HG03280 (cell line): Measurements from ENCODE around the gene SLC1A7.

Experiments used
- ATAC-seq: cut with Tn5 transposase; IDR thresholded peaks from one replicate; pipeline ENCODE4 v1.9.1; 2021; ENCODE audit warnings: mild to moderate bottlenecking, moderate library complexity; ENCODE audit not compliant: unreplicated experiment

SLC1A7 gene

GRCh38 chr1:53134042-53134485, 8.4 kb downstream of the SLC1A7 start:
- no peak for ATAC-seq

- no peak for ATAC-seq
These were observed 9.0 kb downstream of the SLC1A7 start for GRCh38 chr1:53133261-53134041.

- ATAC-seq, result no peak
These were observed 10.3 kb downstream of the SLC1A7 start for GRCh38 chr1:53132176-53132575.

- no peak for ATAC-seq
These were observed 10.9 kb downstream of the SLC1A7 start for GRCh38 chr1:53131590-53131938.

DNA sequence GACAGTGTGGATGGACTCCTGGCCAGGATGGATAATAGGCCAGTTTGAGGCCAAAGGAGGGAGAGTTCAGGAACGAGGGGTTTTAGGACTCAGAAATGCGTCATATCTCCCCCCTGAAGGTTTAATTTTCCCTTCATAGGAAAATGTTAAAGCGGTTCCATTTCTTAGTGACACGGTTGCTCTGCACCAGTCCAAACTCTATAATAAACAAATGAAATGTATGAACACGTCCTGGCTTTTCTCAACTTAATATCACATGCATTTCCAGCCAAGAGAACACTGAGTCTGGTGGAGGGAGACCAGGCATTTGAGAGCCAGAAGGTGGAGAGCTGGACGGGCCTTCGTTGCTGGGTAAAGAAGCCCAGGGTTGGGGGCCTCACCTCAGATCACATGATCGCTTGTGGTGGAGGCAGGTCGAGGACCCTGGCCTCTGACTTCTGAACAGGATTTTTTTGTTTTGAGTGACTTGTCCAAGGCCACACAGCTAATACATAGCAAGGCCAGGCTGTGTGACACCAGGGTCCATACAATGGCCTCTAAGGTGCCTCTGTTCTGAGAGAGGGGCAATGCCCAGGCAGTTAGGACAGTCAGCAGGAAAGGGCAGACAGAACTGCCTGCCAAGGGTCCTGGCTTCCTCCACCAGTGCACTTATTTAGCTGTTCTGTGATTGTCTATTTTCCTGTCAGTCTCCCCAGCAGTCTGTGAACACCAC, 11.4 kb downstream of the SLC1A7 start:
- no peak for ATAC-seq

- ATAC-seq, result no peak
These were observed 11.9 kb downstream of the SLC1A7 start for GRCh38 chr1:53130598-53130877.

GRCh38 chr1:53129891-53130597, 12.4 kb downstream of the SLC1A7 start:
- ATAC-seq, result no peak

DNA sequence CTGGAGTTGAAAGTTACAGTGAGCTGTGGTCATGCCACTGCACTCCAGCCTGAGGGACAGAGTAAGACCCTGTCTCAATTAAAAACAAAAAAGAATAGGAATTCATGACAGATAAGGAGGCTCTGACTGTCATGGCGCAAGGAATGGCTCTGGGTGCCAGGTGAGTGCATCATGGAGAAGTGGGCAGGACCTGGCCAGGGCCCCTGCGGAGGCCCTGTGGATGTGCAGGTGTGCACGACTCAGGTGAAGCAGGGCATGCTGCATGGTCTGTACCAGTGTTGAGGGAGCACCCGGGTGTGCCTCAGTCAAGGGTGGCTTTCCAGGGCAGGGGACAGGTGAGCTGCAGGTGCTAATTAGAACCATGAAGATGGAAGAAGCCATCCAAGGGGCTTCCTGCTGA, 14.0 kb downstream of the SLC1A7 start:
- ATAC-seq, result no peak

DNA sequence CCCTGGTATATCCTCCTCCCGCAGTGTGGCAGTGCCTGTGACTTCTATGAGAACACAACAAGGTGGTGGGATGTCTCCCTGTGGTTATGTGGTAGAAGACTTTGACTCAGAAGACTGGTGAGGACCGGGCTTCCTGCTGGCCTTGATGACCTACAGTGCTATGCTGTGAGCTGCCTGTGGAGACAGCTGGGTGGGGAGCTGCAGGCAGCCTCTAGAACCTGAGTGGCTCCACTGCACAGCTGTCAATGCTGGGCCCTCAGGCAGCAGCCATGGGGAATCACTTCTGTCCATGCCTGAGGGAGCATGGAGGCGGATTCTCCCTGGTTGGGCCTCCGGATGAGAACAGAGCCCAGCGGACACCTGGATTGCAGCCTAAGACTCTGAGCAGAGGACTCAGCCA, 14.9 kb downstream of the SLC1A7 start:
- no peak for ATAC-seq

- ATAC-seq, result no peak
These were observed 15.9 kb downstream of the SLC1A7 start for GRCh38 chr1:53126495-53126894.

- no peak for ATAC-seq
These were observed 16.6 kb downstream of the SLC1A7 start for GRCh38 chr1:53125623-53126360.

- ATAC-seq, result no peak
These were observed 17.3 kb downstream of the SLC1A7 start for GRCh38 chr1:53125122-53125521.

DNA sequence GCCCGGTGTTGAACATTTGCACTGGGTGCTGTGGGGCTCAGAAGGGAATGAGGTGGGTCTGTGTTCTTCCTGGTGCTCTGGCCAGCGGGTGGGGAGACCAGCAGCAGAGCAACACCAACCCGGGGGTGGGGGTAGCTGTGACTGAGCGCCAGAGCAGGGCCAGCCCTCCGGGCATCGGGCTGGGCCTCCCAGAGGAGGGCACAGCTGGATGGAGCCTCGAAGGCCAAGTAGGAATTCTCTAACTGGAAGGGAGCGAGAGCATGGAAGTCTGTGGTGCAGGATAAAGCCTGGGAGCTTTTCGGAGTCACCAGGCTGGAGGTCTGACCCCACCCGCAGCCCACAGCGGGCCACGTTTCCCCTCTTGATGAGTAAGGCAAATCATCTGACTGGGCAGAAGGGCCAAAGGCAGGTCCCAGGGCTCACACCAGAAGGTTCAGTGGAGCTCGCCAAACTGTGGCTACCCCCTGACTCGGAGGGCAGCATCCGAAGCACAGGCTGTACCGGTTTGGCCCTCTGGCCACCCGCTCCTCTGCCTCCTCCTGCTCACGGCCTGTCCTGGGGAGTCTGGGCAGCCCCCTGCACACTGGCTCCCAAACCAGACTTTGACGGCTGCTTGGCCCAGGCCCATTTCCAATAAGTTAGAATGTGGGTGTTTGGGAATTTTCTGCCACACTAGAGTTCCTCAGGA, 18.8 kb downstream of the SLC1A7 start:
- no peak for ATAC-seq

DNA sequence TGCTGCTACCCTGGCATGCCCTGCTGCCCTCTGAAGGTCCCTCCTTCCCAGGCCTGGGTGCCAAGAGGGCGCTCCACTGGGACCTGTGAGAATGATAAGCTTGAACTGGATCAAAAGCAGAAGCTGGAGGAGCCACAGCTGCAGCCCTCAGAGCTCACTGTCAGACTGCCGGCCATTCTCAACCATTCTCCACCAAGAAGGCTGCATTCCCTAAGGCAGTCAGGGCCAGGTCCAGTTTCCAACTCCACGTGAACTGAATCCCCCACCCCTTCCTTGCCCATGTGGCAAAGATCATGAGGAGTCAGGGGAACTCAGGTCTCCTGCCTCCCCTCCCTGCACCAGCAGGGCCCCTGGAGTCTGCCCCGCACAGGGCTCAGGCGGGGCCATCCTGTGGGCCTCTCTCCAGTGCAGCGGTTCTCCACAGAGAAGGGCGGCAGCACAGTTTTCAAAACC, 19.5 kb downstream of the SLC1A7 start:
- no peak for ATAC-seq

DNA sequence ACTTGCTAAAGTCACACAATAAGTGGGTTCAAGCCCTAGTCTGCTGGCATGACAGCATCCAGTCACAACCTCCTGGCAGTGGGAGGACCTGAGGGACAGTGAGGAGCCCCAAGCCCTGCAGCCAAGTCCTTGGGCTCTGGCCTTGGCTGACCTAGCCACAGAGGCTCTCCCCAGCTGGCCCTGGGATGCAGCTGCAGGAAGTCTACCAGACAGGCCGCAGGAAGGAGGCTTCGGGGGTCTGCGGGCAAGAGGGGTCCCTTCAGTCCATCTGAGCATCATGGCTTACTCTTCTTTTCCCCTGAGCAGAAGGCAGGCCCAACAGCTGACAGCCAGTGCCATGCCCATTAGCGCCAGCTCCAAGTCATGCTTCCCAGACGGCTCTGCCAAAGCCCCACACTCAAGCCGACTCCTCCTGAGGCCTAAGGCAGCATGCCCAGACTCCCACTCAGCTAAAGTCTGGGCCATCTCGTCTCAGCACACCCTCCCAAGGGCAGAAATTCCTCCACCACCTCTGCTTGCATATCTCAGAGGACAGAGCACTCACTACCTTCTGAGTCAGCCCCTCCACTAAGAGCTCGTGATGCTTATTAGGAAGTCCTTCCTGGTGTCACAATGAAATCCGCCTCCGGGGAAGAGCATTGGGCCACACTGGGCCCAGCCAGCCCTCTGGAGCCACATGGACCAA, 20.1 kb downstream of the SLC1A7 start:
- ATAC-seq, result no peak

DNA sequence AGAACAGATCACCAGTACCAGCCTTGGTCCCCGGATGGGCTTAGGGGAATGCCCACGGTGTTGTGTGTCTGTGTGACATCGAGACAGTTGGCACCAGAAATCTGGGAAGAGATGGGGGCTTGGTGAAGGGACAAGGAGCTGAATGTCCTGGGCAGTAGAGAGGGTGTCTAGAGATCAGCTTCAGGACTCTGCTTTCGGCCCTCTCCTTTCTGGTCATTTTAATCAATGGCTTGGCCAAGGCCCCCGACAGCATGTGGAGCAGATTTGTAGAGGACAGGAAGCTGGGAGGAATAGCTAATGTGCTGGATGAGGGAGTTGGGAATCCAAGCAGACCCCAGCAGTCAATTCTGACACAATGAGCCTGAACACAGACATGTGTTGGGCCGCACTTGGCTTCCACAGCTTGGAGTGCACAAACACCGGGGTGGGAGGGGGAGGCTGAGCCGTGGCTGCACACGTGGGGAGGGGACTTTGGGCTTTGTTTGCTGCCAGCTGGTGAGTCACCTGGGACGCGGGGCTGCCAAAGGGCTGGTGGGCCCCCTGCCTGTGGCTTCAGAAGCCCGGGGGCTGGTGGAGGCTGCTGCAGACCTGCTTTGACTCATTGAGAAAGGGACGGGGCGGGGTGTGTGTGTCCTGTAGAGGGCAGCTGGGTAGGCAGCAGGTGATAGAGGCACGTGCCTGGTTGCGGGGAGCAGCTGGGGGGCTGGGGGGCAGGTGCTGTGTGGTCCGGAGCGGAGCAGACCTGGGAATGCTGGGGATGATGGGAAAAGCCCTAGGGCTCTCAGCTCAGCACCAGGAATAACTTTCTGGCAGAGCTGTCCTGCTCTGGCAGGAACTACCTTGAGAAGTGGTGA, 20.9 kb downstream of the SLC1A7 start:
- ATAC-seq, result no peak

DNA sequence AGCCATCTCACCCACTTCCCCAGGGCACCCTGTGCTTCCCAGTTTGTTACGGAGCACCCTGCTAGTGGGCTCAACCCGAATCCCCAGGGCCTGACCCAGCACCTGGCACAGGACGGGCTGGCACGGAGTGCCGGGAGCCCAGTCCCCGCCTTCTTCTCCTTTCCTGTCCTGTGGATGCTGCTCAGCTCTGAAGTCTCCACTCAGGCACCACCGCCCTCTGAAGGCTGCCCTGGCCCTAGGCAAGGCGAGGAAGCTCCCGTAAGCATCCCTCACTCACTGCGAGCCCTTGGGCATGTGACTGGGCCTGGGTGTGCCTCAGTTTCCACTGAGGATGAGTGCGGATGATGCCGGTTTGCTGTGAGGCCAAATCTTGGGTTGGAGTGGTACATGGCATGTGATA, 21.8 kb downstream of the SLC1A7 start:
- ATAC-seq, result no peak

DNA sequence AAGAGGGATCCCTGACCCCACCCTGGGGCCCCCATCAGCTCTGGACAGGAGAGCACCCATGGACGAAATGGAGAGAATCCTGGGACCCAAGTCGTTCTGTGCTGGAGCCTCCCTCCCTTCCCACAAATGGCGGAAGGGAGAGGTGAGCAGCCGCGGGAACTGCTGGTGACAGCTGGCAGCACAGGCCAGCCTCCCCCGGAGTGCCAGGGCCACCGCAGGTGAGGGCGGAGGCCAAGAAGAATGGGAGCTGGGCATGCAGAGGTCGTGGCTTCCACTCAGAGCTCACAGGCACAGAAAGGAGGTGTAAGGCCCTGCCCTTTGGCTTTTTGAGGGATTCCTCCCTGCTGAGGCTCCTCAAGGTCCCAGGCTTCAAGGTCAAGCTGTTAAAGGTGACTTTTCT, 24.6 kb downstream of the SLC1A7 start:
- ATAC-seq, result no peak

DNA sequence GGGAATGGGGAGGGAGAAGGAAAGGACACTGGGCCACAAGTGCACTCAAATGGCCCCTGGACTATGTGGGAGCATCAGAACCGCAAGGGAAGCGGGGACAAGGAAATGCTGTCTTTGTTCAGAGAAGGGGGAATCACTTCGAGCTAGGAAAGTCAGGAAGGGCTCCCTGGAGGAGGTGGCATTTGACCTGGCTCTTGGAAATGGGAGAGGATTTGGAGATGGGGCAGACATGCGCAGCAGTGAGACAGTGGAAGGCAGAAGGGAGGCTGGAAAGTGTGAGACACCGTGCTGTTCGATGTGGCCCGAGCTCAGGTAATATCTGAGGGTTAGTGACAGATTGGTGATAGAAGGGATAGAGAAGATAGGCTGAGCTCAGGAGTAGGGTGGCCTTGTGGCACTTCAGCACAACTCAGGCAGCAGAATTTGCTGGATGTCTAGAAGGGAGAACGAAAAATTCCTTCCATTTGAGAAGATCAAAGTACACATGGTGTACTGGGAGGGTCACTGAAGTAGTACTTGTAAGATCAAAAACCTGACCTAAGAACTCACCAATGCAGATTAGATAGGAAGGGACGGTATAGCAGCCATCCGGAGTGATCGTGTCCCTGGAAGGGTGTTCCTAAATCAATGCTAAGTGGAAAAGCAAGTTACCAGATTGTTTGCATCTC, 25.4 kb downstream of the SLC1A7 start:
- no peak for ATAC-seq
